Thyroid gland (tissue), 4 donors: Measurements from ENCODE around the gene GLG1.

Source experiments
- POLR2A ChIP-seq, 2 donors: fragments of 450-650 bp; IDR thresholded peaks; one replicate each; pipeline ENCODE4 v1.6.1; 2017; ENCODE audit warnings: antibody characterized with exemption in 2 of 2, mild to moderate bottlenecking in 2 of 2, moderate library complexity in 1 of 2
- TF ChIP-seq, protein P1 (sequence below), 6 experiments: fragments of 200-600 bp in 3 of 6; fragments of 450-650 bp in 3 of 6; sonication (generic) in 3 of 6; IDR thresholded peaks; one replicate each; pipeline ENCODE4 v1.5.1; 2016 to 2019; ENCODE audit warnings: antibody characterized with exemption in 6 of 6, mild to moderate bottlenecking in 2 of 6, inconsistent platforms in 1 of 6, moderate library complexity in 1 of 6

GRCh38 chr16:74449470-74449869, 157.4 kb downstream of the GLG1 start:
- TF ChIP-seq POLR2A (IDR thresholded peaks at IDR 0.05) = no peak
- TF ChIP-seq, protein P1, sequence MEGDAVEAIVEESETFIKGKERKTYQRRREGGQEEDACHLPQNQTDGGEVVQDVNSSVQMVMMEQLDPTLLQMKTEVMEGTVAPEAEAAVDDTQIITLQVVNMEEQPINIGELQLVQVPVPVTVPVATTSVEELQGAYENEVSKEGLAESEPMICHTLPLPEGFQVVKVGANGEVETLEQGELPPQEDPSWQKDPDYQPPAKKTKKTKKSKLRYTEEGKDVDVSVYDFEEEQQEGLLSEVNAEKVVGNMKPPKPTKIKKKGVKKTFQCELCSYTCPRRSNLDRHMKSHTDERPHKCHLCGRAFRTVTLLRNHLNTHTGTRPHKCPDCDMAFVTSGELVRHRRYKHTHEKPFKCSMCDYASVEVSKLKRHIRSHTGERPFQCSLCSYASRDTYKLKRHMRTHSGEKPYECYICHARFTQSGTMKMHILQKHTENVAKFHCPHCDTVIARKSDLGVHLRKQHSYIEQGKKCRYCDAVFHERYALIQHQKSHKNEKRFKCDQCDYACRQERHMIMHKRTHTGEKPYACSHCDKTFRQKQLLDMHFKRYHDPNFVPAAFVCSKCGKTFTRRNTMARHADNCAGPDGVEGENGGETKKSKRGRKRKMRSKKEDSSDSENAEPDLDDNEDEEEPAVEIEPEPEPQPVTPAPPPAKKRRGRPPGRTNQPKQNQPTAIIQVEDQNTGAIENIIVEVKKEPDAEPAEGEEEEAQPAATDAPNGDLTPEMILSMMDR (IDR thresholded peaks at IDR 0.05) = no peak
